Activated gamma-delta T cell (primary cell): ENCODE results near the gene PIP5K1C.

Experiments used
- DNase-seq: peaks from one replicate; lab custom pipeline; 2025; lab: John Stamatoyannopoulos, UW
- total RNA-seq, 2 donors: gene quantifications; one replicate each; lab custom pipeline; 2026; lab: John Stamatoyannopoulos, UW

The PIP5K1C gene
- 26.3 to 26.7 reads per million in 2 donors for total RNA-seq

GRCh38 chr19:3700242-3701032, at the start of gene PIP5K1C:
PIP5K1C (minus strand) TSS chr19:3700468; CDS start chr19:3700390, 78 bp downstream.
- peak; percentile 84 for DNase-seq

DNA sequence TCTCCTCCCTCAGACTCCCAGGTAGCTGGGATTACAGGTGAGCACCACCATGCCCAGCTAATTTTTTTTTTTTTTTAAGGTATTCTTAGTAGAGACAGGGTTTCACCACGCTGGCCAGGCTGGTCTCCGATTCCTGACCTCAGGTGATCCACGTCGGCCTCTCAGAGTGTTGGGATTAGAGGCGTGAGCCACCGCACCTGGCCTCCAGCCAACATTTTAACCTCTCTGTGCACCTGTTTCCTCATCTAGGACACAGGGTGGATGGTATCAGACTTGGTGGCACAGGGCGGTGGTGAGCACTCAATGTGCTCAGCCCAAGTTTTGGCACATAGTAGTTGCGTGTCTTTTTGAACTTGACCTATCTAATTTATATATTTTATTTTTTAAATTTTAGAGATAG, 48.7 kb upstream of the PIP5K1C start:
- no peak for DNase-seq

GRCh38 chr19:3746371-3747056, 46.2 kb upstream of the PIP5K1C start:
- no peak for DNase-seq

DNA sequence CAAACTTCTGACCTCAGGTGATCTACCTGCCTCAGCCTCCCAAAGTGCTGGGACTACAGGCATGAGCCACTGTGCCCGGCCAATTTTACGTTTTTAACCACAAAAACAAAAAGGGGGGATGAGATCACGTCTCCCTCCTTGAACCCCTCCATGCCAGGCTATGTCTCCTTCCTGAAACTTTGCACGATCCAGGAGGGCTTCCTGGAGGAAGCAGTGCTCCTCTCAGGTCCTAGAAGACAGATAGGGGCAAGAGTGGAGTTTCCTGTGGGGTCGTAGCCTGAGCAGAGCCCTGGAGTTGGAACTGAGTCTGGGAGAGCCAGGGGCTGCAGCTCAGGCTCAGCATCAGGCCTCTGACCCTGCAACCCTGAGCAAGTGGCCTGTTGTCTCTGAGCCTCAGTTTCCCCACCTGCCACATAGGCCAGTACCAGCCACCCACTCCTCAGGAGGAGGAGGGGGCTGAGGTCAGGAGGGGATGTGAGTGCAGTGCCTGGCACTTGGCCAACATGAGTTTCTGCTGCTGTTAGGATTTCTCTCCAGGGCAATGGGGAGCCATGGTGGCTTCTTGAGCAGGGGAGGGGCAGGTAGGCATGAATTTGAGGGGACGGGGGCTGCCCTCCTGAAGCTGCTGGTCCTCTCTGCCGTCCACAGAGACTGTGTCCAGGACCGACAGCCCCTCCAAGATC, 45.2 kb upstream of the PIP5K1C start:
- no peak for DNase-seq

DNA sequence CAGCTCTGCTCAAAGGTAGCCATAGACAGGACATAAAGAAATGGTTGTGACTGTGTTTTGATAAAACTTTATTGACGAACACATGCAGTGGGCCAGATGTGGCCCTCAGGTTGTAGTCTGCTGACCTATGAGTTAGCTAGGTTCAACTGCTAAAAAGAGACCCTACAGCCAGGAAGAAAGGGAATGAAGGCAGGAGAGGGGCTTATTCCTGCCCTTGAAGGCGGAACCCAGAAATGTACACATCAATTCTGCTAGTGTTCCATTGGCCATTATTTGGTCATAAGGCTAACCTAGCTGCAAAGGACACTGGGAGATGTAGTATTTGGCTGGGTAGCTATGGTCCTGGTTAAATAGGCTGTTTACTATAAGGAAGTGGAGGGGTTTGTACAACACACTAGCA, 43.2 kb upstream of the PIP5K1C start:
- DNase-seq = no peak

DNA sequence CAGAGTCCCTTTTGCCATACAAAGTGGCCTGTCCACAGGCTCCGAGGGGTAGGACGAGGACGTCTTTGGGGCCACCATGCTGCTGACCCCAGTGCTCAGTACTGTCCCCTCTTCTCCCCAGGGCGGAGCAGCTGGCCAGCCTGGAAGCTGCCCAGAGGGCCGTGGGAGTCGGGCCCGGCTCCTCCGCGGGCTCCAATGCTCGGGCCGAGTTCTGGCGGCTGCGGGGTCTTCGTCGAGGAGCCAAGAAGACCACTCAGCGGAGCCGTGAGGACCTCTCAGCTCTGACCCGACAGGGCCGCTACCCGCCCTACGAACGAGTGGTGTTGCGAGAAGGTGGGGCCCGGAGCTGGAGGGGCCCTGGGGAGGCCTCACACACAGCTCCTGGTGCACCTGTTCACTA, 40.2 kb upstream of the PIP5K1C start:
- no peak for DNase-seq

- no peak for DNase-seq
These were observed 38.4 kb upstream of the PIP5K1C start for GRCh38 chr19:3738477-3739220.

DNA sequence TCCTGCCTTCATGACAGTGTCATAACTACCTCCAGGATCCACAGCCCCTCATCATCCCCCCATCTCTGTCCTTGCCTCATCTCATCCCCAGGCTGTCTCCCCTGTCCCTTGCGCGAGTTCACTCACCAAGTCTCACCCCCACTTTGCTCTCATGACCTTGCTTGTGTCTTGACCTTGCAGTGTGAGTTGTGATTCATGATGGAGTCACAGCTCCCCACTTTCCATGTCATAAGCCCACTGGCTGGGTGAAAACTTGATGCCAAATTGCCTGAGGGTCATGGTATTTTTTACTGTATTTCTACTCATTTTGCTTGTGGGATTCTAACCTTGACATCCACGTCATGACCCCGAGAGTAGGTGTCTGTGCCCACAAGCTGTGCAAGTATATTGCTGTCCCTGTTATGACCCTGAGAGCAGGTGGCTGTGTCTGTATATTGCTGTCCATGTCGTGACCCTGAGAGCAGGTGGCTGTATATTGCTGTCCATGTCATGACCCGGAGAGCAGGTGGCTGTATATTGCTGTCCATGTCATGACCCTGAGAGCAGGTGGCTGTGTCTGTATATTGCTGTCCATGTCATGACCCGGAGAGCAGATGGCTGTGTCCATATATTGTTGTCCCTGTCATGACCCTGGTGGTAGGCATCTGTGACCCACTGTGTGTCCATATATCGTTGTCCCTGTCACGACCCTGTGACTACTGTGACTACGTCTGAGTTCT, 37.4 kb upstream of the PIP5K1C start:
- no peak for DNase-seq

GRCh38 chr19:3736106-3736724, 35.9 kb upstream of the PIP5K1C start:
- DNase-seq = no peak

GRCh38 chr19:3734310-3734600, 34.0 kb upstream of the PIP5K1C start:
- no peak for DNase-seq

- no peak for DNase-seq
These were observed 33.5 kb upstream of the PIP5K1C start for GRCh38 chr19:3733549-3734309.

- no peak for DNase-seq
These were observed 31.8 kb upstream of the PIP5K1C start for GRCh38 chr19:3732108-3732507.

DNA sequence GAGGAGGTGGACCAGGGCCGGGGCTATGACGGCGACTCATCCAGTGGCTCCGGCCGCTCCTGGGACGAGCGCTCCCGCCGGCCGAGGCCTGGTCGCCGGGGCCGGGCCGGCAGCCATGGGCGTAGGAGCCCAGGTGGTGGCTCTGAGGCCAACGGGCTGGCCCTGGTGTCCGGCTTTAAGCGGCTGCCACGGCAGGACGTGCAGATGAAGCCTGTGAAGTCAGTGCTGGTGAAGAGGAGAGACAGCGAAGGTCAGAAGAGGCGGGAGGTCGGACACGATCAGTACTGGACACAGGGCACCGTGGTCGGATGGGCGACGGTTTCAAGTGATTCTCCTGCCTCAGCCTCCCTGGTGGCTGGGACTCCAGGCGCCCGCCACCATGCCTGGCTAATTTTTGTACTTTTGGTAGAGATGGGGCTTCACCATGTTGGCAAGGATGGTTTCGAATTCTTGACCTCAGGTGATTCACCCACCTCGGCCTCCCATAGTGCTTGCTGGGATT, 30.2 kb upstream of the PIP5K1C start:
- DNase-seq = no peak

DNA sequence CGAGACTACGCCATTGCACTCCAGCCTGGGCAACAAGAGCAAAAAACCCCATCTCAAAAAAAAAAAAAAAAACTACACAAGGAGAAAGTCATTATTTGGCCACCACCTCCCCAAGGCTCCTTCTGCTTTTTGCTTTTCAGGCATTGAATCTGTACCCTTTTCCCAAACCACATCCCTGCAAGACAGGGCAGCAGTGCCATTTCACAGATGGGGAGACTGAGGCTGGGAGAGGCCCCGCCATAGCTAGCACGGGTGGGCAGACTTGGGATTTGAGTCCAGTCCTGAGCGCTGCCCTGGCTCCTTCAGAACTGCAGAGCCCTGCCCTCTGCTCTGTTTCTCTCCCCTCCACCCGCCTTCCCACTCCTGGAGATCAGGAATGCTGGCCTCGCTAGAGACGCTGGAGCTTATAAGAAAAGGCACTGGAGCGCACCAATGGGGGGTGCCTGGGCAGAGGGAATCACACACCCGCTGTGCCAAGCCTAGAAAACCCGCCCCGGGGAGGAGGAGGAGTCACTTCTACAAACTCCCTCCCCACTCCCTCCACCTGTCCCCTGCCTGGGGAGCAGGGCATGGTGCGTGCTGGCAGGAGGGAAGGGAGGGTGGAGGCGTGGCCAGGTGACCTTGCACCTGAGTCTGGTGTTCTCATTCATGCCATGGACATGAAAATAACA, 25.5 kb upstream of the PIP5K1C start:
- DNase-seq = no peak

DNA sequence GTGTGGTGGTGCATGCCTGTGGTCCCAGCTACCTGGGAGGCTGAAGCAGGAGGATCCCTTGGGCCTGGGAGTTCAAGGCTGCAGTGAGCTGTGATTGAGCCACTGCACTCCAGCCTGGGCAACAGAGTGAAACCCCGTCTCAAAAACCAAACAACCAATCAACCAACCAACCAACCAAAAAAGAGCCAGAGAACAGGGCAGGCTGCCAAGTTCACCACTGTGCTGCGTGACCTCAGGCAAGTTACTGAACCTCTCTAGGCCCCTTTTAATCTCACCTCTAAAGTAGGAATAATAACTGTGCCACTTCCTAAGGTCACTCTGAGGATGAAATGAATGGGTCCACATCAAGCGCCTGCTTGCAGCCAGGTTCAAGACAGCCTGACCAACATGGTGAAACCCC, 24.9 kb upstream of the PIP5K1C start:
- no peak for DNase-seq

DNA sequence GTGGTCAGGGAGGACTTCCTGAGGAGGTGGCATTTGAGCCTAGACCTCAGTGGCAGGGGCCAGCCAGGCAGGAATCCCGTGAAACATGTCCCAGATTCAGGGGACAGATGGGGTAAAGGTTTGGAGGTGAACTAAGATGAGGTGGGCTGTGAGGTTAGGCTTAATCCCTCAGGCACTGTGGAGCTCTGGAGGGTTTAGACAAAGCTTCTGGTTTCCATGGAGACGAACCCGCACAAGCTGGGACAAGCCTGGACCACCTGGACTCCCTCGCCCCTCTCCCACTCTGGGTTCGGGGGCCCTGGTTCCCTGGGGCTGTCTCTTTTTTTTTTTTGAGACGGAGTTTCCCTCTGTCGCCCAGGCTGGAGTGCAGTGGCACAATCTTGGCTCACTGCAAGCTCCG, 23.6 kb upstream of the PIP5K1C start:
- no peak for DNase-seq

- DNase-seq = no peak
These were observed 22.8 kb upstream of the PIP5K1C start for GRCh38 chr19:3723110-3723488.

GRCh38 chr19:3722443-3723109, 22.3 kb upstream of the PIP5K1C start:
- DNase-seq = no peak

DNA sequence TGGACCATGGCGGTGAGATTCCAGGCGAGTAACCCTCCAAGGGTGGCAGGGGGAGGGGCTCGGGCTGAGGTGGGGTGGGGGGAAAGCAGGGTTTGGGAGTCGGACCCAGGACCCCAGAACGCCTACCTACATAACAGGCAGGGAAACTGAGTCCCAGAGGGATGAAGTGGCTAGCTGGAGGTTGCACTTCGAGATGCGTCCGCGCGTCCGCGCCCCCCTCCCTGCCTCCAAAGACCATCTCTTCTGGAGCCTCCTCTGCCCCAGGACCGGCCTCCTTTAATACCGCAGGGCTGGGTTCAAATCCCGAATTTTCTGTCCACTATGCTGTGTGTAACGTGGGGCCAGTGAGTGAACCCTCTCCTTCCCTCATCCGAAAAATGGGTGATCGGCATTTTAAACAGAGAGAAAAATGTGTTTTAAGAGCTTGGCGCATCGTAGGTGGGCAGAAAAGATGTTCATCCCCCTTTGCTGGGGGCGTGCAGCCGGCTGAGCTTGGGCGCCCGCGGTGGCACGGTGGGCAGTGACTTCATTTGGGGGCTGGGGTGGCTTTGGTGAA, 21.7 kb upstream of the PIP5K1C start:
- DNase-seq = no peak
